Superior temporal gyrus (tissue), 1 donor: ENCODE data around the gene RAB40A.
"Not testable (repeated sequence)": the region's sequence is repeated elsewhere in the genome, so short reads cannot be mapped to it uniquely, and the experiment has no call there.

Source experiments
- DNase-seq: peaks from one replicate; pipeline ENCODE4 v3.0.0-alpha.2; 2016; ENCODE audit errors: extremely low spot score

The RAB40A gene

DNA sequence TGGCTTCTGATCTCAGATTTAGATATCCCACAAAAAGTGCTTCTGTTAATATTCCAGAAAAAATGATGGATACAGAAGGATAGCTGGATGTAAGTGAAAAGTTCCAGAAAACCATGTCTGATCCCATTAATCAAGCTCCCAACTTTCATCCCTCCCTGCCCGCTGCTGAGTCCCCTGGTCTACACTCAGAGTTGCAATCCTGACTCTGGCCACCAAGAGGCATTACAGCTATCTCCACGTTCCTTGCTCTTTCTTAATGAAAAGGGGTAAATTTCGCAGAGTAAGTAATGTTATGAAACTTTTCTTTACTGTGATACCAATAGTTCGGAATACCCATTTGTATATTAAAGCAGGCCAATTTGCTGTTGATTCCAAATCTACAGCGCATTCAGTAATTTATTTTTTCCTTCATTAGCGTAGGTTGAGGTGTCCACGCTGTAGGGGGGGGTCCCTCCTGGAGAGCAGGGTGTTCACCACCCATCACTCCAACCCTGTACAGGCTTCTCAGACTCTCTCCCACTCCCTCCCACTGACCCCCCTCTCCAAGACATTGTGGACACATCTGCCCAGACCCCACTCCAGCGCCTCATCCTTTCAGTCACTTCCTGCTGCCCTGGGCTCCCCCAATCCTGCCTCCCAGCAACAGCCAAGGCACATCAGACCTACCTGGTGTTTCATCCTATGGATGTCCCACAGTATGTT is 55.1 kb downstream of the RAB40A start:
- peak; percentile 50 for DNase-seq

GRCh38 chrX:103461156-103461555 is 58.1 kb downstream of the RAB40A start:
- no peak for DNase-seq

GRCh38 chrX:103460001-103460755 is 59.1 kb downstream of the RAB40A start:
- DNase-seq = not testable (repeated sequence)

- DNase-seq = no peak
These were observed 65.6 kb downstream of the RAB40A start for GRCh38 chrX:103453655-103454054.
